NCI-H1105 treated with DMSO at 0.1 percent for 48 hours (cell line): Measurements from ENCODE around the gene ACAA1.
"Not testable (repeated sequence)": the region's sequence is repeated elsewhere in the genome, so short reads cannot be mapped to it uniquely, and the experiment has no call there.

Experiments used
- DNase-seq: peaks from one replicate; lab custom pipeline; 2025; lab: John Stamatoyannopoulos, UW

ACAA1 gene

GRCh38 chr3:38136777-38137614, at the start of gene ACAA1:
Gene ACAA1 (minus strand): TSS chr3:38137127. CDS start chr3:38137035, 92 bp downstream.
- peak; percentile 92 for DNase-seq

- DNase-seq, result no peak
These were observed 40.3 kb upstream of the ACAA1 start for GRCh38 chr3:38177181-38177580.

GRCh38 chr3:38173834-38174418, 37.0 kb upstream of the ACAA1 start:
- DNase-seq, result no peak

GRCh38 chr3:38171622-38172021, 34.7 kb upstream of the ACAA1 start:
- no peak for DNase-seq

GRCh38 chr3:38170722-38171121, 33.8 kb upstream of the ACAA1 start:
- DNase-seq, result no peak

- no peak for DNase-seq
These were observed 32.0 kb upstream of the ACAA1 start for GRCh38 chr3:38169027-38169317.

- no peak for DNase-seq
These were observed 31.5 kb upstream of the ACAA1 start for GRCh38 chr3:38168151-38169026.

- no peak for DNase-seq
These were observed 30.7 kb upstream of the ACAA1 start for GRCh38 chr3:38167591-38167990.

GRCh38 chr3:38165722-38166387, 28.9 kb upstream of the ACAA1 start:
- peak; percentile 44 for DNase-seq

GRCh38 chr3:38164952-38165721, 28.2 kb upstream of the ACAA1 start, which contains the start of gene OXSR1:
Gene OXSR1 (plus strand): TSS chr3:38165537. CDS start chr3:38165877, 340 bp downstream.
- DNase-seq, result peak; percentile 97

- no peak for DNase-seq
These were observed 27.7 kb upstream of the ACAA1 start for GRCh38 chr3:38164643-38164951.

- no peak for DNase-seq
These were observed 27.1 kb upstream of the ACAA1 start for GRCh38 chr3:38163841-38164642.

- DNase-seq, result no peak
These were observed 26.4 kb upstream of the ACAA1 start for GRCh38 chr3:38163117-38163840.

- not testable (repeated sequence) for DNase-seq
These were observed 23.8 kb upstream of the ACAA1 start for GRCh38 chr3:38160704-38161103.

GRCh38 chr3:38158472-38158871, 21.5 kb upstream of the ACAA1 start:
- no peak for DNase-seq

- DNase-seq, result peak; percentile 5
These were observed 20.7 kb upstream of the ACAA1 start for GRCh38 chr3:38157595-38157994.

- DNase-seq, result no peak
These were observed 20.2 kb upstream of the ACAA1 start for GRCh38 chr3:38157117-38157516.

- DNase-seq, result no peak
These were observed 18.9 kb upstream of the ACAA1 start for GRCh38 chr3:38155825-38156224.

- no peak for DNase-seq
These were observed 17.8 kb upstream of the ACAA1 start for GRCh38 chr3:38154625-38155255.
